ENCODE results near the gene CCHCR1. TPM values are rescaled to one million over a fixed set of nuclear protein-coding genes. Genes with fewer than 3 reads are reported as not detected.

The CCHCR1 gene
- polyA plus RNA-seq, 1 donor (not counting 4 experiments of a cell fraction or from before 2014, with no cell fraction given) = 7.5 TPM

DNA sequence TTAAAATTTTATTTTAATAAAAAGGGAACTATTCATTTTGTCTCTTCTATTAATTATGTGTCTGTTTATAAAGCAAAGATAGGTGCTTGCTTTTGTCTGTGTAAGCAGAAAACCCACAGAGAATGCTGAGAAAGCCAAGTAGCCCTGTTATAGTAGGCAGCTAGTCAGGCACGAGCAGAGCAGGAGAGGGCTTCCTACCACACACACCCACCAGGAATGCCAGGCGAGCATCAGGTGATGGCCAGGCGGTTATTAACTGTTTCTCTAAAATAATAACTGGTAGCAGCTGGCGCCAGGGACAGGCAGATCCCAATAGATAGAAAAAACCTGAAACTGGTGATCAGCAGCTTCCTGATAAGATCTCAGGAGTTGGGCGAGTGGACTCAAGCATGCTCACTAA is 60.9 kb downstream of the CCHCR1 start:
- no peaks in the 10 kb centered on the region for H3K79me2 ChIP-seq (ENCODE audit: control insufficient read depth, insufficient read depth, low read length)
- no peak overlapping the region for H2AFZ ChIP-seq (ENCODE audit: control insufficient read depth, low read length)
- H3K4me2 ChIP-seq (ENCODE audit: control insufficient read depth, extremely low read depth, insufficient read depth, low read depth, low read length) = no peak overlapping the region
- no peaks in the 10 kb centered on the region for H3K36me3 ChIP-seq (ENCODE audit: control insufficient read depth in 2 of 2, extremely low read depth in 1 of 2, insufficient read depth in 2 of 2, low read length in 2 of 2)
- FAIRE-seq = no peak
- dilution Hi-C loops (cut with MboI; ENCODE audit: extremely low pct_ligation_motif_present, low sequenced_read_pairs) = no loop called here
- no peaks in the 10 kb centered on the region for H3K27me3 ChIP-seq (ENCODE audit: control insufficient read depth, extremely low read depth, insufficient read depth, low read length)
- no peak overlapping the region for H3K27ac ChIP-seq (ENCODE audit: control insufficient read depth, insufficient read depth, low read length)
- no peak overlapping the region for H3K4me3 ChIP-seq (ENCODE audit: control insufficient read depth in 2 of 3, extremely low read depth in 1 of 3, insufficient read depth in 2 of 3, low read depth in 1 of 3, low read length in 3 of 3)
- TF ChIP-seq, protein P1, sequence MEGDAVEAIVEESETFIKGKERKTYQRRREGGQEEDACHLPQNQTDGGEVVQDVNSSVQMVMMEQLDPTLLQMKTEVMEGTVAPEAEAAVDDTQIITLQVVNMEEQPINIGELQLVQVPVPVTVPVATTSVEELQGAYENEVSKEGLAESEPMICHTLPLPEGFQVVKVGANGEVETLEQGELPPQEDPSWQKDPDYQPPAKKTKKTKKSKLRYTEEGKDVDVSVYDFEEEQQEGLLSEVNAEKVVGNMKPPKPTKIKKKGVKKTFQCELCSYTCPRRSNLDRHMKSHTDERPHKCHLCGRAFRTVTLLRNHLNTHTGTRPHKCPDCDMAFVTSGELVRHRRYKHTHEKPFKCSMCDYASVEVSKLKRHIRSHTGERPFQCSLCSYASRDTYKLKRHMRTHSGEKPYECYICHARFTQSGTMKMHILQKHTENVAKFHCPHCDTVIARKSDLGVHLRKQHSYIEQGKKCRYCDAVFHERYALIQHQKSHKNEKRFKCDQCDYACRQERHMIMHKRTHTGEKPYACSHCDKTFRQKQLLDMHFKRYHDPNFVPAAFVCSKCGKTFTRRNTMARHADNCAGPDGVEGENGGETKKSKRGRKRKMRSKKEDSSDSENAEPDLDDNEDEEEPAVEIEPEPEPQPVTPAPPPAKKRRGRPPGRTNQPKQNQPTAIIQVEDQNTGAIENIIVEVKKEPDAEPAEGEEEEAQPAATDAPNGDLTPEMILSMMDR (optimal IDR thresholded peaks at IDR 0.05 in 1 of 3, IDR thresholded peaks at IDR 0.05 in 1 of 3, conservative IDR thresholded peaks at IDR 0.05 in 1 of 3; ENCODE audit: extremely low read depth in 1 of 3, insufficient read depth in 2 of 3, low read length in 3 of 3) = no peak
- TF ChIP-seq EZH2 (IDR thresholded peaks at IDR 0.05; ENCODE audit: low read length) = no peak
- H3K4me1 ChIP-seq (ENCODE audit: control insufficient read depth, extremely low read depth, insufficient read depth, low read length) = peaks cover 10% of the 10 kb centered on the region
- no peaks in the 10 kb centered on the region for H4K20me1 ChIP-seq (ENCODE audit: control insufficient read depth, extremely low read depth, insufficient read depth, low read length)
- DNase-seq (ENCODE audit: low read depth, low spot score) = no peak
- no peaks in the 10 kb centered on the region for H3K9me1 ChIP-seq (ENCODE audit: control insufficient read depth, extremely low read depth, insufficient read depth, low read length)
- H3K9ac ChIP-seq (ENCODE audit: control insufficient read depth, extremely low read depth, insufficient read depth, low read length) = no peak overlapping the region
- H3K9me3 ChIP-seq (ENCODE audit: control insufficient read depth, low read depth, low read length) = no peaks in the 10 kb centered on the region

DNA sequence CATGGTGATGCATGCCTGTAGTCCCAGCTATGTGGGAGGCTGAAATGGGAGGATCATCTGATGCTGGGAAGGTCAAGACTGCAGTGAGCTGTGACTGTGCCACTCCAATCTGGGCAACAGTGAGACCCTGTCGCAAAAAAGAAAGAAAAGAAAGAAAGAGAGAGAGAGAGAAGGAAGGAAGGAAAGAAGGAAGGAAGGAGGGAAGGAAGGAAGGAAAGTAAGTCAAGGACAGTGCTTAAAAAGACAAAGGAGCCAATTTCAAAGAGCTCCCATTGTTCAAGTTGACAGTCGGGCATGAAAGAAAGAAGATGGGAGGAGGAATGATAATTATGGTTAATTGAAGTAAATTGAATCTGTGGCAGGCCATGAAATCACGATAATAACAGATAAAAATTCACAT is 61.4 kb downstream of the CCHCR1 start:
- Histone ChIP-seq H4K20me1 (ENCODE audit: control insufficient read depth, extremely low read depth, insufficient read depth, low read length) (no peaks in the 10 kb centered on the region), H3K4me2 (ENCODE audit: control insufficient read depth, extremely low read depth, insufficient read depth, low read depth, low read length) (no peak overlapping the region), H3K27ac (ENCODE audit: control insufficient read depth, insufficient read depth, low read length) (no peak overlapping the region), H3K4me3 (ENCODE audit: control insufficient read depth in 2 of 3, extremely low read depth in 1 of 3, insufficient read depth in 2 of 3, low read depth in 1 of 3, low read length in 3 of 3) (no peak overlapping the region), H3K79me2 (ENCODE audit: control insufficient read depth, insufficient read depth, low read length) (no peaks in the 10 kb centered on the region), H3K36me3 (ENCODE audit: control insufficient read depth in 2 of 2, extremely low read depth in 1 of 2, insufficient read depth in 2 of 2, low read length in 2 of 2) (no peaks in the 10 kb centered on the region), H3K9ac (ENCODE audit: control insufficient read depth, extremely low read depth, insufficient read depth, low read length) (no peak overlapping the region), H3K4me1 (ENCODE audit: control insufficient read depth, extremely low read depth, insufficient read depth, low read length) (peaks cover 10% of the 10 kb centered on the region), H3K9me1 (ENCODE audit: control insufficient read depth, extremely low read depth, insufficient read depth, low read length) (no peaks in the 10 kb centered on the region), H3K27me3 (ENCODE audit: control insufficient read depth, extremely low read depth, insufficient read depth, low read length) (no peaks in the 10 kb centered on the region), H2AFZ (ENCODE audit: control insufficient read depth, low read length) (no peak overlapping the region), H3K9me3 (ENCODE audit: control insufficient read depth, low read depth, low read length) (no peaks in the 10 kb centered on the region)
- dilution Hi-C loops (cut with MboI; ENCODE audit: extremely low pct_ligation_motif_present, low sequenced_read_pairs) = no loop called here
- no peak for DNase-seq (ENCODE audit: low read depth, low spot score)
- FAIRE-seq = no peak
- TF ChIP-seq EZH2 (IDR thresholded peaks at IDR 0.05; ENCODE audit: low read length) = no peak
- TF ChIP-seq, protein P1 (optimal IDR thresholded peaks at IDR 0.05 in 1 of 3, IDR thresholded peaks at IDR 0.05 in 1 of 3, conservative IDR thresholded peaks at IDR 0.05 in 1 of 3; ENCODE audit: extremely low read depth in 1 of 3, insufficient read depth in 2 of 3, low read length in 3 of 3) = no peak

Data from keratinocyte (primary cell).